ENCODE measurements around the gene MRTFB. TPM values are rescaled to one million over a fixed set of nuclear protein-coding genes. Genes with fewer than 3 reads are reported as not detected.

Gene MRTFB
- total RNA-seq, 3 donors from 2014 or later (not counting 1 experiment from before 2014, with no cell fraction given): 12.8 to 22.8 (median 19.6) TPM

GRCh38 chr16:14251419-14251818 is 180.3 kb downstream of the MRTFB start:
- no peak overlapping the region for H3K4me3 Mint-ChIP-seq
- no peaks in the 10 kb centered on the region for H3K36me3 Mint-ChIP-seq
- Histone ChIP-seq H3K4me1 (ENCODE audit: control insufficient read depth, insufficient read depth, low read length) (no peaks in the 10 kb centered on the region), H3K4me3 (ENCODE audit: low read length) (no peak overlapping the region), H3K27me3 (ENCODE audit: control insufficient read depth, insufficient read depth, low read length) (no peaks in the 10 kb centered on the region), H3K27ac (ENCODE audit: low read length) (no peak overlapping the region), H3K9me3 (ENCODE audit: control insufficient read depth, insufficient read depth, low read length) (no peaks in the 10 kb centered on the region), H3K36me3 (ENCODE audit: control insufficient read depth, insufficient read depth, low read length) (peaks cover 16% of the 10 kb centered on the region)
- WGBS (ENCODE audit: insufficient coverage): 84% methylated on average over 2 of the region's 2 CpGs
- TF ChIP-seq, protein P1, sequence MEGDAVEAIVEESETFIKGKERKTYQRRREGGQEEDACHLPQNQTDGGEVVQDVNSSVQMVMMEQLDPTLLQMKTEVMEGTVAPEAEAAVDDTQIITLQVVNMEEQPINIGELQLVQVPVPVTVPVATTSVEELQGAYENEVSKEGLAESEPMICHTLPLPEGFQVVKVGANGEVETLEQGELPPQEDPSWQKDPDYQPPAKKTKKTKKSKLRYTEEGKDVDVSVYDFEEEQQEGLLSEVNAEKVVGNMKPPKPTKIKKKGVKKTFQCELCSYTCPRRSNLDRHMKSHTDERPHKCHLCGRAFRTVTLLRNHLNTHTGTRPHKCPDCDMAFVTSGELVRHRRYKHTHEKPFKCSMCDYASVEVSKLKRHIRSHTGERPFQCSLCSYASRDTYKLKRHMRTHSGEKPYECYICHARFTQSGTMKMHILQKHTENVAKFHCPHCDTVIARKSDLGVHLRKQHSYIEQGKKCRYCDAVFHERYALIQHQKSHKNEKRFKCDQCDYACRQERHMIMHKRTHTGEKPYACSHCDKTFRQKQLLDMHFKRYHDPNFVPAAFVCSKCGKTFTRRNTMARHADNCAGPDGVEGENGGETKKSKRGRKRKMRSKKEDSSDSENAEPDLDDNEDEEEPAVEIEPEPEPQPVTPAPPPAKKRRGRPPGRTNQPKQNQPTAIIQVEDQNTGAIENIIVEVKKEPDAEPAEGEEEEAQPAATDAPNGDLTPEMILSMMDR (IDR thresholded peaks at IDR 0.05): no peak
- no peaks in the 10 kb centered on the region for H3K4me1 Mint-ChIP-seq
- DNase-seq (no peak), ATAC-seq (no peak)
- intact Hi-C loops (cut with micrococcal nuclease): no loop called here
- H3K27me3 Mint-ChIP-seq (ENCODE audit: low read depth in 2 of 2): no peaks in the 10 kb centered on the region
- no peaks in the 10 kb centered on the region for H3K9me3 Mint-ChIP-seq
- H3K27ac Mint-ChIP-seq: no peak overlapping the region

DNA sequence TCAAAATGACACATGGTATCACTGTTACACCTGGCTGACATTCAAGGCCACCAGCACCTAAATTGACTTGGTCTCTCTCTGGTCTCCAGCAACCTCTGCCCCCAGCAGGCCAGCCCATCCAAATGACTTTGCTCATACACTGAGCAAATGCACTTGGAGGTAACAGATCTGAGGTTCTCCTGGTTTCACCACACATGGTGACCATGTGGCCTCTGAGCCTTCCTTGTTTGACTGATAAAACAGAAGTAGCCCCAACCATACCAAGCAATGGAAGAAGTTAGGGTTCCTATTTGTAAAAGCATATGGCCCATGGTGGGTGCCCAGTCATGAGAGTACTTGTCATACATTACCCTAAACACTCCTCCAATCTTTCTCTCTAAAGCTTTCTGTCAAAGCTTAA is 181.7 kb downstream of the MRTFB start:
- H3K9me3 Mint-ChIP-seq: no peaks in the 10 kb centered on the region
- no peak overlapping the region for H3K4me3 ChIP-seq (ENCODE audit: low read length)
- H3K9me3 ChIP-seq (ENCODE audit: control insufficient read depth, insufficient read depth, low read length): no peaks in the 10 kb centered on the region
- no peaks in the 10 kb centered on the region for H3K4me1 ChIP-seq (ENCODE audit: control insufficient read depth, insufficient read depth, low read length)
- peaks cover 6% of the 10 kb centered on the region for H3K36me3 ChIP-seq (ENCODE audit: control insufficient read depth, insufficient read depth, low read length)
- H3K27me3 Mint-ChIP-seq (ENCODE audit: low read depth in 2 of 2): no peaks in the 10 kb centered on the region
- ATAC-seq (no peak), DNase-seq (no peak)
- TF ChIP-seq, protein P1 (IDR thresholded peaks at IDR 0.05): no peak
- no peaks in the 10 kb centered on the region for H3K27me3 ChIP-seq (ENCODE audit: control insufficient read depth, insufficient read depth, low read length)
- intact Hi-C loops (cut with micrococcal nuclease): no loop called here
- no peaks in the 10 kb centered on the region for H3K36me3 Mint-ChIP-seq
- no peak overlapping the region for H3K27ac ChIP-seq (ENCODE audit: low read length)
- H3K4me3 Mint-ChIP-seq: no peak overlapping the region
- H3K27ac Mint-ChIP-seq: no peak overlapping the region
- H3K4me1 Mint-ChIP-seq: no peaks in the 10 kb centered on the region

- ATAC-seq (no peak), DNase-seq (no peak)
- H3K9me3 Mint-ChIP-seq: no peaks in the 10 kb centered on the region
- Histone ChIP-seq H3K4me1 (ENCODE audit: control insufficient read depth, insufficient read depth, low read length) (no peaks in the 10 kb centered on the region), H3K27ac (ENCODE audit: low read length) (no peak overlapping the region), H3K4me3 (ENCODE audit: low read length) (no peak overlapping the region), H3K9me3 (ENCODE audit: control insufficient read depth, insufficient read depth, low read length) (no peaks in the 10 kb centered on the region), H3K27me3 (ENCODE audit: control insufficient read depth, insufficient read depth, low read length) (no peaks in the 10 kb centered on the region), H3K36me3 (ENCODE audit: control insufficient read depth, insufficient read depth, low read length) (peaks cover 21% of the 10 kb centered on the region)
- intact Hi-C loops (cut with micrococcal nuclease): no loop called here
- H3K4me1 Mint-ChIP-seq: no peaks in the 10 kb centered on the region
- no peak overlapping the region for H3K27ac Mint-ChIP-seq
- TF ChIP-seq, protein P1 (IDR thresholded peaks at IDR 0.05): no peak
- peaks cover 9% of the 10 kb centered on the region for H3K36me3 Mint-ChIP-seq
- 96% methylated on average over 5 of the region's 5 CpGs for WGBS (ENCODE audit: insufficient coverage)
- no peak overlapping the region for H3K4me3 Mint-ChIP-seq
- H3K27me3 Mint-ChIP-seq (ENCODE audit: low read depth in 2 of 2): no peaks in the 10 kb centered on the region
Observed at GRCh38 chr16:14263011-14263410, 191.9 kb downstream of the MRTFB start.

- Mint-ChIP-seq H3K27ac (no peak overlapping the region), H3K4me1 (no peaks in the 10 kb centered on the region), H3K4me3 (no peak overlapping the region), H3K36me3 (peaks cover 9% of the 10 kb centered on the region), H3K27me3 (ENCODE audit: low read depth in 2 of 2) (no peaks in the 10 kb centered on the region), H3K9me3 (no peaks in the 10 kb centered on the region)
- Histone ChIP-seq H3K4me3 (ENCODE audit: low read length) (no peak overlapping the region), H3K9me3 (ENCODE audit: control insufficient read depth, insufficient read depth, low read length) (no peaks in the 10 kb centered on the region), H3K36me3 (ENCODE audit: control insufficient read depth, insufficient read depth, low read length) (peaks cover 21% of the 10 kb centered on the region), H3K4me1 (ENCODE audit: control insufficient read depth, insufficient read depth, low read length) (no peaks in the 10 kb centered on the region), H3K27ac (ENCODE audit: low read length) (no peak overlapping the region), H3K27me3 (ENCODE audit: control insufficient read depth, insufficient read depth, low read length) (no peaks in the 10 kb centered on the region)
- ATAC-seq (peak in 1 of 3 donors; percentile 3), DNase-seq (no peak)
- intact Hi-C loops (cut with micrococcal nuclease): no loop called here
- TF ChIP-seq, protein P1 (IDR thresholded peaks at IDR 0.05): no peak
- WGBS (ENCODE audit: insufficient coverage): 98% methylated on average over 7 of the region's 8 CpGs
Observed at GRCh38 chr16:14263769-14264168, 192.7 kb downstream of the MRTFB start.

Measured in natural killer cell (primary cell).